Ishikawa (cell line): ENCODE measurements around the gene SDR9C7.

Source experiments
- CEBPB ChIP-seq: IDR thresholded peaks from 2 replicates; pipeline ENCODE4 v1.6.1; 2012
- CREB1 ChIP-seq: IDR thresholded peaks from 2 replicates; pipeline ENCODE4 v1.6.1; 2012; ENCODE audit warnings: low read depth
- EGR1 ChIP-seq: IDR thresholded peaks from 2 replicates; pipeline ENCODE4 v1.6.1; 2012
- EP300 ChIP-seq: IDR thresholded peaks from 2 replicates; pipeline ENCODE4 v1.6.1; 2012; ENCODE audit warnings: borderline replicate concordance
- FOXM1 ChIP-seq: IDR thresholded peaks from 2 replicates; pipeline ENCODE4 v1.6.1; 2012; ENCODE audit warnings: low read depth, borderline replicate concordance
- MAX ChIP-seq: IDR thresholded peaks from 2 replicates; pipeline ENCODE4 v1.6.1; 2012
- NFIC ChIP-seq: IDR thresholded peaks from 2 replicates; pipeline ENCODE4 v1.6.1; 2012
- RAD21 ChIP-seq: IDR thresholded peaks from 2 replicates; pipeline ENCODE4 v1.6.1; 2012; ENCODE audit warnings: low read depth
- REST ChIP-seq: IDR thresholded peaks from 2 replicates; pipeline ENCODE4 v1.6.1; 2012; ENCODE audit warnings: low read depth, mild to moderate bottlenecking
- TAF1 ChIP-seq: IDR thresholded peaks from 2 replicates; pipeline ENCODE4 v1.6.1; 2012; ENCODE audit warnings: low read depth, mild to moderate bottlenecking
- TCF12 ChIP-seq: IDR thresholded peaks from 2 replicates; pipeline ENCODE4 v1.6.1; 2012; ENCODE audit warnings: low read depth
- TEAD4 ChIP-seq: IDR thresholded peaks from 2 replicates; pipeline ENCODE4 v1.6.1; 2012
- YY1 ChIP-seq: IDR thresholded peaks from 2 replicates; pipeline ENCODE4 v1.6.1; 2012; ENCODE audit warnings: low read depth
- ZBTB7A ChIP-seq: IDR thresholded peaks from 2 replicates; pipeline ENCODE4 v1.6.1; 2012; ENCODE audit warnings: low read depth

GRCh38 chr12:56896082-56896481 lies 38.1 kb downstream of the SDR9C7 start:
- TF ChIP-seq NFIC (no peak), CREB1 (no peak), EP300 (no peak), RAD21 (no peak), REST (no peak), ZBTB7A (no peak), TEAD4 (no peak), EGR1 (no peak), FOXM1 (no peak), TAF1 (no peak), MAX (no peak), TCF12 (no peak), CEBPB (no peak), YY1 (no peak)
